Natural killer cell (primary cell): ENCODE results near the gene HOXD10. TPM values are rescaled to one million over a fixed set of nuclear protein-coding genes. Genes with fewer than 3 reads are reported as not detected.

Experiments
- ATAC-seq, 3 donors: fragments of 150-1000 bp in 2 of 3; fragments of 200-7000 bp in 1 of 3; cut with Tn5 transposase; 1 replicate in 1 of 3; 2 replicates in 2 of 3; pipeline ENCODE4 v1.10.0; 2021; ENCODE audit warnings: mild to moderate bottlenecking in 2 of 3, moderate library complexity in 2 of 3
- DNase-seq, 2 donors: peaks; one replicate each; pipeline versions ENCODE4 v3.0.0 to v3.0.0-alpha.2; 2013 to 2021; ENCODE audit warnings: mixed read lengths in 1 of 2
- H3K27ac ChIP-seq: one replicate; pipeline ENCODE4 v1.5.1; 2013; ENCODE audit warnings: mild to moderate bottlenecking, low read length
- H3K27me3 ChIP-seq: one replicate; pipeline ENCODE4 v1.6.1; 2013; ENCODE audit warnings: low read length; ENCODE audit not compliant: control insufficient read depth, insufficient read depth
- H3K36me3 ChIP-seq: one replicate; pipeline ENCODE4 v1.6.1; 2013; ENCODE audit warnings: low read length; ENCODE audit not compliant: control insufficient read depth, insufficient read depth
- H3K4me1 ChIP-seq: one replicate; pipeline ENCODE4 v1.6.1; 2013; ENCODE audit warnings: low read length; ENCODE audit not compliant: control insufficient read depth, insufficient read depth
- H3K4me3 ChIP-seq: one replicate; pipeline ENCODE4 v1.5.1; 2013; ENCODE audit warnings: low read length
- H3K9me3 ChIP-seq: one replicate; pipeline ENCODE4 v1.6.1; 2013; ENCODE audit warnings: low read length; ENCODE audit not compliant: control insufficient read depth, insufficient read depth
- H3K27ac Mint-ChIP-seq, 2 donors: one replicate each; pipeline ENCODE4 v1.8.0; 2022; ENCODE audit warnings: mild to moderate bottlenecking in 2 of 2, mixed read lengths in 2 of 2, moderate library complexity in 1 of 2
- H3K27me3 Mint-ChIP-seq, 2 donors: one replicate each; pipeline ENCODE4 v1.8.0; 2022; ENCODE audit warnings: low read depth in 2 of 2, mixed read lengths in 2 of 2
- H3K36me3 Mint-ChIP-seq: one replicate; pipeline ENCODE4 v1.8.0; 2022; ENCODE audit warnings: mixed read lengths
- H3K4me1 Mint-ChIP-seq, 2 donors: one replicate each; pipeline ENCODE4 v1.8.0; 2022; ENCODE audit warnings: mixed read lengths in 2 of 2
- H3K4me3 Mint-ChIP-seq: one replicate; pipeline ENCODE4 v1.8.0; 2022; ENCODE audit warnings: mild to moderate bottlenecking, moderate library complexity, mixed read lengths
- H3K9me3 Mint-ChIP-seq, 2 donors: one replicate each; pipeline ENCODE4 v1.8.0; 2022; ENCODE audit warnings: mixed read lengths in 2 of 2
- WGBS: methylation state at CpG from one replicate; pipeline ENCODE4 v1.1.7; 2013; ENCODE audit warnings: missing lambda C conversion rate; ENCODE audit not compliant: insufficient coverage; 5-methylcytosine and 5-hydroxymethylcytosine counted together
- intact Hi-C: fragments of 100-400 bp; cut with micrococcal nuclease; formaldehyde crosslinking; loops from one replicate; pipeline ENCODE4 v1.14.2; 2022
- total RNA-seq, 4 donors: library from RNA; stranded (reverse); fragments of 120-200 nt in 1 of 4; gene quantifications; one replicate each; pipeline versions ENCODE4 v1.2.3 to v1.2.4, GENCODE V29; 2013 to 2022
- TF ChIP-seq, protein P1 (sequence below): fragments of 200-600 bp; IDR thresholded peaks from one replicate; pipeline ENCODE4 v1.8.0; 2022; ENCODE audit warnings: antibody characterized with exemption

The HOXD10 gene
- total RNA-seq, 3 donors from 2014 or later (not counting 1 experiment from before 2014, with no cell fraction given): not detected

GRCh38 chr2:176074919-176075425 is 41.6 kb upstream of the HOXD10 start:
- peaks cover 0 to 8% of the 10 kb centered on the region in 2 donors for H3K9me3 Mint-ChIP-seq
- intact Hi-C loops: loop anchor here (5.0 kb wide), 2 partner anchors 37 to 1738 kb away; no protein-coding TSS in a partner anchor
- peaks cover 27% of the 10 kb centered on the region for H3K36me3 Mint-ChIP-seq
- peaks cover 69 to 70% of the 10 kb centered on the region in 2 donors for H3K27me3 Mint-ChIP-seq
- Histone ChIP-seq H3K27ac (no peak overlapping the region), H3K4me3 (no peak overlapping the region), H3K27me3 (peaks cover 73% of the 10 kb centered on the region), H3K36me3 (no peaks in the 10 kb centered on the region), H3K4me1 (peaks cover 8% of the 10 kb centered on the region), H3K9me3 (peaks cover 20% of the 10 kb centered on the region)
- DNase-seq (no peak), ATAC-seq (no peak)
- H3K27ac Mint-ChIP-seq: no peak overlapping the region
- TF ChIP-seq, protein P1, sequence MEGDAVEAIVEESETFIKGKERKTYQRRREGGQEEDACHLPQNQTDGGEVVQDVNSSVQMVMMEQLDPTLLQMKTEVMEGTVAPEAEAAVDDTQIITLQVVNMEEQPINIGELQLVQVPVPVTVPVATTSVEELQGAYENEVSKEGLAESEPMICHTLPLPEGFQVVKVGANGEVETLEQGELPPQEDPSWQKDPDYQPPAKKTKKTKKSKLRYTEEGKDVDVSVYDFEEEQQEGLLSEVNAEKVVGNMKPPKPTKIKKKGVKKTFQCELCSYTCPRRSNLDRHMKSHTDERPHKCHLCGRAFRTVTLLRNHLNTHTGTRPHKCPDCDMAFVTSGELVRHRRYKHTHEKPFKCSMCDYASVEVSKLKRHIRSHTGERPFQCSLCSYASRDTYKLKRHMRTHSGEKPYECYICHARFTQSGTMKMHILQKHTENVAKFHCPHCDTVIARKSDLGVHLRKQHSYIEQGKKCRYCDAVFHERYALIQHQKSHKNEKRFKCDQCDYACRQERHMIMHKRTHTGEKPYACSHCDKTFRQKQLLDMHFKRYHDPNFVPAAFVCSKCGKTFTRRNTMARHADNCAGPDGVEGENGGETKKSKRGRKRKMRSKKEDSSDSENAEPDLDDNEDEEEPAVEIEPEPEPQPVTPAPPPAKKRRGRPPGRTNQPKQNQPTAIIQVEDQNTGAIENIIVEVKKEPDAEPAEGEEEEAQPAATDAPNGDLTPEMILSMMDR: no peak
- 22% methylated on average over 6 of the region's 7 CpGs for WGBS
- H3K4me1 Mint-ChIP-seq: peaks cover 9 to 17% of the 10 kb centered on the region in 2 donors
- H3K4me3 Mint-ChIP-seq: no peak overlapping the region

DNA sequence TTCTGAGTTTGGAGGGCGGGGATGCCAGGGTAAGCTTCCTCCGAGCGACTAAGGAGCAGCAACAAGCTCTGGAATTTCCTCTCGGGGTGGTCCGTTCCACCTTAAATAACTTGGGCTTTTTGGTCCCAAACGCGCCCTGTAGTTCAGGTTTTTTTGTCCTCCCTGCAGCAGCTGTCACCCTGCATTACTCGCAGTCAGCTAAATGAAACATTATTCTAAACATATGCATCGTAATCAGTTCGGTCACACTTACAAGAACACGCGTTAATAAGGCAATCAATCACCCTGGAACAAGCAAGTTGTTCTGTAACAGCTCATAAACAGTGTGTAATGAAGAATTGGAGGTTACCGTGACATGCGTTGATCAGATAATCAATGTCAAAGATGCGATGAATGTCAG is 41.1 kb upstream of the HOXD10 start:
- DNase-seq: no peak

GRCh38 chr2:176076063-176076462 is 40.5 kb upstream of the HOXD10 start:
- H3K27ac Mint-ChIP-seq: no peak overlapping the region
- ATAC-seq (no peak), DNase-seq (no peak)
- no peaks in the 10 kb centered on the region for H3K36me3 ChIP-seq
- H3K9me3 Mint-ChIP-seq: peaks cover 0 to 8% of the 10 kb centered on the region in 2 donors
- H3K4me1 ChIP-seq: peaks cover 17% of the 10 kb centered on the region
- H3K27ac ChIP-seq: no peak overlapping the region
- WGBS: 12% methylated on average over 6 of the region's 7 CpGs
- H3K36me3 Mint-ChIP-seq: peaks cover 27% of the 10 kb centered on the region
- TF ChIP-seq, protein P1: no peak
- peaks cover 59 to 69% of the 10 kb centered on the region in 2 donors for H3K27me3 Mint-ChIP-seq
- H3K27me3 ChIP-seq: peaks cover 70% of the 10 kb centered on the region
- no peak overlapping the region for H3K4me3 ChIP-seq
- peaks cover 9 to 17% of the 10 kb centered on the region in 2 donors for H3K4me1 Mint-ChIP-seq
- intact Hi-C loops: loop anchor here (5.0 kb wide), 1 partner anchor 36 kb away; no protein-coding TSS in a partner anchor
- no peak overlapping the region for H3K4me3 Mint-ChIP-seq
- peaks cover 26% of the 10 kb centered on the region for H3K9me3 ChIP-seq

More for the DNA sequence above, 41.1 kb upstream of the HOXD10 start:
- Histone ChIP-seq H3K27me3 (peaks cover 68% of the 10 kb centered on the region), H3K36me3 (no peaks in the 10 kb centered on the region), H3K27ac (no peak overlapping the region), H3K4me1 (peaks cover 11% of the 10 kb centered on the region), H3K4me3 (no peak overlapping the region), H3K9me3 (peaks cover 20% of the 10 kb centered on the region)
- intact Hi-C loops: loop anchor here (5.0 kb wide), 1 partner anchor 37 kb away; no protein-coding TSS in a partner anchor
- ATAC-seq: no peak
- Mint-ChIP-seq H3K36me3 (peaks cover 27% of the 10 kb centered on the region), H3K4me1 (peaks cover 9 to 17% of the 10 kb centered on the region in 2 donors), H3K9me3 (peaks cover 0 to 8% of the 10 kb centered on the region in 2 donors), H3K27ac (no peak overlapping the region), H3K27me3 (peaks cover 65 to 66% of the 10 kb centered on the region in 2 donors), H3K4me3 (no peak overlapping the region)
- WGBS: 15% methylated on average over 14 of the region's 15 CpGs
- TF ChIP-seq, protein P1: no peak
